Activated CD8-positive, alpha-beta memory T cell treated with anti-CD3 and anti-CD28 coated beads, Interleukin-2, amount 10 ng/mL, durations not matched to agents 7 days and 5 days (primary cell): ENCODE data around the gene SEL1L3. TPM values are rescaled to one million over a fixed set of nuclear protein-coding genes. Genes with fewer than 3 reads are reported as not detected.

ENCODE experiments used
- ATAC-seq: fragments of 150-1000 bp; cut with Tn5 transposase; one replicate; pipeline ENCODE4 v1.10.0; 2021; ENCODE audit warnings: moderate library complexity
- CTCF ChIA-PET: fragments of 350-600 bp; sonication (Branson Sonifier 250); formaldehyde crosslinking; loops from one replicate; lab custom pipeline; 2021; ENCODE audit warnings: antibody characterized with exemption; lab: Charles Lee
- DNase-seq: peaks from one replicate; pipeline ENCODE4 v3.0.0-alpha.2; 2020
- H3K27ac Mint-ChIP-seq: one replicate; pipeline ENCODE4 v1.8.0; 2021; ENCODE audit warnings: mild to moderate bottlenecking, mixed read lengths
- H3K27me3 Mint-ChIP-seq: one replicate; pipeline ENCODE4 v1.8.0; 2021; ENCODE audit warnings: mixed read lengths
- H3K36me3 Mint-ChIP-seq: one replicate; pipeline ENCODE4 v1.8.0; 2021; ENCODE audit warnings: mild to moderate bottlenecking, mixed read lengths
- H3K4me1 Mint-ChIP-seq: one replicate; pipeline ENCODE4 v1.8.0; 2021; ENCODE audit warnings: mixed read lengths
- H3K4me3 Mint-ChIP-seq: one replicate; pipeline ENCODE4 v1.8.0; 2021; ENCODE audit warnings: mild to moderate bottlenecking, moderate library complexity, mixed read lengths
- H3K9me3 Mint-ChIP-seq: one replicate; pipeline ENCODE4 v1.8.0; 2022; ENCODE audit warnings: low read depth, mixed read lengths
- total RNA-seq, 2 experiments: library from RNA; stranded (reverse); gene quantifications; one replicate each; pipeline ENCODE4 v1.2.3, GENCODE V29; 2021

The SEL1L3 gene
- total RNA-seq, 2 experiments from 2014 or later, result 66.3 to 82.8 TPM

GRCh38 chr4:25889589-25890503, 27.1 kb upstream of the SEL1L3 start:
- Mint-ChIP-seq H3K9me3 (no peaks in the 10 kb centered on the region), H3K4me1 (peaks cover under 1% of the 10 kb centered on the region), H3K27ac (no peak overlapping the region), H3K36me3 (no peaks in the 10 kb centered on the region), H3K4me3 (no peak overlapping the region), H3K27me3 (no peaks in the 10 kb centered on the region)
- DNase-seq (no peak), ATAC-seq (no peak)
- CTCF ChIA-PET, result interaction anchor here (0.5 to 0.9 kb wide), 2 partner anchors 12 to 219 kb away, joined by 3 read pairs; no protein-coding TSS in a partner anchor

GRCh38 chr4:25888781-25889180, 26.0 kb upstream of the SEL1L3 start:
- Mint-ChIP-seq H3K27ac (no peak overlapping the region), H3K27me3 (no peaks in the 10 kb centered on the region), H3K4me3 (no peak overlapping the region), H3K4me1 (peaks cover 11% of the 10 kb centered on the region), H3K9me3 (no peaks in the 10 kb centered on the region), H3K36me3 (peaks cover 1% of the 10 kb centered on the region)
- CTCF ChIA-PET, result interaction anchor here (0.9 kb wide), 1 partner anchor 11 kb away, joined by 3 read pairs; no protein-coding TSS in a partner anchor
- DNase-seq (no peak), ATAC-seq (no peak)

GRCh38 chr4:25884031-25884782, 21.4 kb upstream of the SEL1L3 start:
- Mint-ChIP-seq H3K27me3 (no peaks in the 10 kb centered on the region), H3K9me3 (no peaks in the 10 kb centered on the region)

GRCh38 chr4:25883565-25883964, 20.8 kb upstream of the SEL1L3 start:
- Mint-ChIP-seq H3K27me3 (no peaks in the 10 kb centered on the region), H3K4me1 (peaks cover 11% of the 10 kb centered on the region), H3K27ac (no peak overlapping the region), H3K36me3 (peaks cover 4% of the 10 kb centered on the region), H3K9me3 (no peaks in the 10 kb centered on the region), H3K4me3 (no peak overlapping the region)
- CTCF ChIA-PET, result interaction anchor here (1.3 to 2.0 kb wide), 2 partner anchors 18 to 30 kb away, joined by 3 to 5 read pairs; partner anchors contain the start of gene SMIM20
- no peak for ATAC-seq
- DNase-seq, result no peak

More at GRCh38 chr4:25884031-25884782, 21.4 kb upstream of the SEL1L3 start:
- no peak overlapping the region for H3K4me3 Mint-ChIP-seq
- H3K4me1 Mint-ChIP-seq, result peaks cover 11% of the 10 kb centered on the region
- peaks cover 4% of the 10 kb centered on the region for H3K36me3 Mint-ChIP-seq
- no peak overlapping the region for H3K27ac Mint-ChIP-seq
- CTCF ChIA-PET, result interaction anchor here (1.3 kb wide), 1 partner anchor 30 kb away, joined by 3 read pairs; the partner anchor contains the start of gene SMIM20
- no peak for DNase-seq
- ATAC-seq, result no peak

- H3K36me3 Mint-ChIP-seq, result peaks cover 4% of the 10 kb centered on the region
- H3K27ac Mint-ChIP-seq, result no peak overlapping the region
- ATAC-seq (no peak), DNase-seq (no peak)
- no peak overlapping the region for H3K4me3 Mint-ChIP-seq
- H3K27me3 Mint-ChIP-seq, result no peaks in the 10 kb centered on the region
- H3K9me3 Mint-ChIP-seq, result no peaks in the 10 kb centered on the region
- H3K4me1 Mint-ChIP-seq, result peaks cover 11% of the 10 kb centered on the region
- CTCF ChIA-PET, result interaction anchor here (1.4 to 2.0 kb wide), 2 partner anchors 16 to 48 kb away, joined by 3 to 5 read pairs; no protein-coding TSS in a partner anchor
These were observed 19.4 kb upstream of the SEL1L3 start for GRCh38 chr4:25882226-25882625.

- CTCF ChIA-PET, result interaction anchor here (1.4 kb wide), 1 partner anchor 47 kb away, joined by 3 read pairs; no protein-coding TSS in a partner anchor
- DNase-seq, result no peak
- Mint-ChIP-seq H3K4me1 (peaks cover 11% of the 10 kb centered on the region), H3K27ac (no peak overlapping the region), H3K9me3 (no peaks in the 10 kb centered on the region), H3K36me3 (peaks cover 4% of the 10 kb centered on the region), H3K4me3 (no peak overlapping the region), H3K27me3 (no peaks in the 10 kb centered on the region)
- no peak for ATAC-seq
These were observed 18.4 kb upstream of the SEL1L3 start for GRCh38 chr4:25881193-25881592.

GRCh38 chr4:25879991-25880651, 17.3 kb upstream of the SEL1L3 start:
- peaks cover 4% of the 10 kb centered on the region for H3K36me3 Mint-ChIP-seq
- CTCF ChIA-PET, result interaction anchor here (0.7 kb wide), 1 partner anchor 751 kb away, joined by 3 read pairs; no protein-coding TSS in a partner anchor
- H3K27ac Mint-ChIP-seq, result no peak overlapping the region
- no peaks in the 10 kb centered on the region for H3K27me3 Mint-ChIP-seq
- H3K9me3 Mint-ChIP-seq, result no peaks in the 10 kb centered on the region
- H3K4me1 Mint-ChIP-seq, result peaks cover 11% of the 10 kb centered on the region
- no peak overlapping the region for H3K4me3 Mint-ChIP-seq
- ATAC-seq (no peak), DNase-seq (no peak)

- peaks cover 8% of the 10 kb centered on the region for H3K4me1 Mint-ChIP-seq
- no peak overlapping the region for H3K27ac Mint-ChIP-seq
- no peak overlapping the region for H3K4me3 Mint-ChIP-seq
- CTCF ChIA-PET, result no interaction called here
- DNase-seq (no peak), ATAC-seq (no peak)
- H3K9me3 Mint-ChIP-seq, result no peaks in the 10 kb centered on the region
- H3K36me3 Mint-ChIP-seq, result peaks cover 4% of the 10 kb centered on the region
- H3K27me3 Mint-ChIP-seq, result no peaks in the 10 kb centered on the region
These were observed 16.8 kb upstream of the SEL1L3 start for GRCh38 chr4:25879587-25879986.

- ATAC-seq (no peak), DNase-seq (no peak)
- Mint-ChIP-seq H3K36me3 (peaks cover 4% of the 10 kb centered on the region), H3K27ac (no peak overlapping the region), H3K4me1 (peaks cover 3% of the 10 kb centered on the region), H3K4me3 (no peak overlapping the region), H3K9me3 (no peaks in the 10 kb centered on the region), H3K27me3 (no peaks in the 10 kb centered on the region)
- CTCF ChIA-PET, result no interaction called here
These were observed 16.4 kb upstream of the SEL1L3 start for GRCh38 chr4:25879091-25879584.

- H3K27me3 Mint-ChIP-seq, result no peaks in the 10 kb centered on the region
- H3K36me3 Mint-ChIP-seq, result peaks cover 3% of the 10 kb centered on the region
- H3K4me3 Mint-ChIP-seq, result no peak overlapping the region
- DNase-seq, result no peak
- no peaks in the 10 kb centered on the region for H3K4me1 Mint-ChIP-seq
- CTCF ChIA-PET, result interaction anchor here (1.0 to 1.5 kb wide), 2 partner anchors 10 to 34 kb away, joined by 3 read pairs; no protein-coding TSS in a partner anchor
- no peaks in the 10 kb centered on the region for H3K9me3 Mint-ChIP-seq
- no peak overlapping the region for H3K27ac Mint-ChIP-seq
- no peak for ATAC-seq
These were observed 15.9 kb upstream of the SEL1L3 start for GRCh38 chr4:25878676-25879075.

GRCh38 chr4:25875281-25875745, 12.5 kb upstream of the SEL1L3 start:
- no peak for ATAC-seq
- no peak overlapping the region for H3K27ac Mint-ChIP-seq
- H3K4me1 Mint-ChIP-seq, result peaks cover 10% of the 10 kb centered on the region
- H3K36me3 Mint-ChIP-seq, result peaks cover 3% of the 10 kb centered on the region
- no peaks in the 10 kb centered on the region for H3K9me3 Mint-ChIP-seq
- no peak for DNase-seq
- no peak overlapping the region for H3K4me3 Mint-ChIP-seq
- CTCF ChIA-PET, result no interaction called here
- H3K27me3 Mint-ChIP-seq, result no peaks in the 10 kb centered on the region

- DNase-seq (no peak), ATAC-seq (no peak)
- Mint-ChIP-seq H3K36me3 (peaks cover 1% of the 10 kb centered on the region), H3K4me1 (peaks cover 10% of the 10 kb centered on the region), H3K27ac (no peak overlapping the region), H3K9me3 (no peaks in the 10 kb centered on the region), H3K4me3 (no peak overlapping the region), H3K27me3 (no peaks in the 10 kb centered on the region)
- CTCF ChIA-PET, result no interaction called here
These were observed 11.9 kb upstream of the SEL1L3 start for GRCh38 chr4:25874655-25875054.
